Cardiac atrium fibroblast (primary cell): Measurements from ENCODE around the gene ENG. TPM values are rescaled to one million over a fixed set of nuclear protein-coding genes. Genes with fewer than 3 reads are reported as not detected.

Experiments
- total RNA-seq: library from RNA; depleted of rRNA; stranded (reverse); fragments of >200 nt; gene quantifications from 2 replicates; pipeline ENCODE4 v1.2.3, GENCODE V29; 2015

The ENG gene
- 570 and 620 TPM in 2 replicates for total RNA-seq

DNA sequence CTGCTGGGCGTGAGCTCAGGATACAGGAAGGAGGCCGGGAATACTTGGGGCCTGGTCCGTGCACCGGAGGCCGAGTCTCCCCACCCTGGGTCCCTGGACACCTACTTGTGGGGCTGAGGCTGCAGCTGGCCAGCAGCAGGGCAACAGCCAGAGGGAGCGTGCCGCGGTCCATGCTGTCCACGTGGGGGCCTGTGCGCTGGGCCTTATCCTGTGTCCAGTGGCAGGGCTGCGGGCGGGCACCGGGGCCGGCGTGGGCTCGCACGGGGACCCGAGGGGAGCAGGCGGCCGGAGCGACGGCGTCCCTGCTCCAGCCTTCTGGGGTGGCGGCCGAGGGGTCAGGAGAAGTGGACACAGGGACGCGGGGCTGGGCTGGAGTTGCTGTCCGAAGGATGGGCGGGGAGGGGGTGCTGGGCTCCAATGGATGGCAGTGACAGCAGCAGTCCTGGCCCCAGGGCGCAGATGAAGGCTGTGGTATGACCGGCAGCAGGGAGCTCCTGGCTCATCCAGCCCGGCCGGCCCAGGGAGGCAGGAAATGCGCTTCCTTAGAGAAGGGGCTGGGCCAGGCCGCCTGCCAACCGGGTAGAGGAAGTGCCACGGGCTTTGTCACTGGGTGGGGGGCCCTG is at the start of gene ENG:
ENG (minus strand) TSS at position 475 of the 623 bp plus-strand sequence; CDS start at position 172, 303 bp downstream.

DNA sequence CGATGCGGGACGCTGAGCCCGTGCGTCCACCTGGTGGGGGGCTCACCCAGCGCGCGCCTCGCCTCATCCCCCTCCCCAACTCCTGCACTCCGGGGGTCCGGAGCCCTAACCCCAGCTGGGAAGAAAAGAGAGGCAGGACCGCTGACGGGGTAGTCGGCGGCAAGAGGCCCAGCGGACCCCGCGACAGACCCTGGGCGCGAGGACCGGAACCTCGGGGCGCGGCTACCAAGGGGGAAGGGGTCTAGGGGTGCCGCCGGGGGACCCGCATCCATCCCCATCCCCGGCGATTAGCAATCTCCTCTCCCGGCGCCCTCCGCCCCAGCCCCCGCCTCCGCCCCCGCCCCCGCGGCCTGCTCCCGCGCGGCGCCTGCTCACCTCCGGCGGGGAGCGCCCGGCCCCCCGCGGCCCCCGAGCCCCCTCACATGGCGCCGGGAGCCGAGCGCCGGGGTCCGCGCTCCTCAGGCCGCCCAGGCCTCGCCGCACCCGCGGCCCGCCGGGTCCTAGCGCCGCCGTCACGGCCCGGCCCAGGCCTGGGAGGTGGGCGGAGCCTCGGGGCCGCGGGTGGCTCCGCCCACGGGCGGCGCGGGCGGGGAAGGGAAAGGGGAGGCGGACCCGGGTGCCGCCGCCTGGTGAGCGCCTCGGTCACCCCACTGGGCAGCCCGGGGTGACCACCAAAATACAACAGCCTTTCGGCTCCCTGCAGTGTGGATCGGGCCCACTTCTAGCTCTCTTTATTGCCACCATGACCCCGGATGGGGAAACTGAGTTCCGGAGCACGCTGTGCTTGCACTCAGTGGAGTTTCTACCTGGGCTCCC is 44.9 kb upstream of the ENG start, which contains the start of gene ST6GALNAC6:
ST6GALNAC6 (minus strand) TSS at position 476 of the 816 bp plus-strand sequence. CDS start 1,622 bp downstream, outside the sequence.

GRCh38 chr9:127877566-127877998 is 23.1 kb upstream of the ENG start, which contains the start of gene AK1:
Gene AK1 (minus strand): TSS chr9:127877675. CDS start chr9:127874617, 3,058 bp downstream.

GRCh38 chr9:127802576-127803443 is 51.6 kb downstream of the ENG start, which contains the start of gene FPGS:
Gene FPGS (plus strand): TSS chr9:127802882. CDS start chr9:127802925, 43 bp downstream.

DNA sequence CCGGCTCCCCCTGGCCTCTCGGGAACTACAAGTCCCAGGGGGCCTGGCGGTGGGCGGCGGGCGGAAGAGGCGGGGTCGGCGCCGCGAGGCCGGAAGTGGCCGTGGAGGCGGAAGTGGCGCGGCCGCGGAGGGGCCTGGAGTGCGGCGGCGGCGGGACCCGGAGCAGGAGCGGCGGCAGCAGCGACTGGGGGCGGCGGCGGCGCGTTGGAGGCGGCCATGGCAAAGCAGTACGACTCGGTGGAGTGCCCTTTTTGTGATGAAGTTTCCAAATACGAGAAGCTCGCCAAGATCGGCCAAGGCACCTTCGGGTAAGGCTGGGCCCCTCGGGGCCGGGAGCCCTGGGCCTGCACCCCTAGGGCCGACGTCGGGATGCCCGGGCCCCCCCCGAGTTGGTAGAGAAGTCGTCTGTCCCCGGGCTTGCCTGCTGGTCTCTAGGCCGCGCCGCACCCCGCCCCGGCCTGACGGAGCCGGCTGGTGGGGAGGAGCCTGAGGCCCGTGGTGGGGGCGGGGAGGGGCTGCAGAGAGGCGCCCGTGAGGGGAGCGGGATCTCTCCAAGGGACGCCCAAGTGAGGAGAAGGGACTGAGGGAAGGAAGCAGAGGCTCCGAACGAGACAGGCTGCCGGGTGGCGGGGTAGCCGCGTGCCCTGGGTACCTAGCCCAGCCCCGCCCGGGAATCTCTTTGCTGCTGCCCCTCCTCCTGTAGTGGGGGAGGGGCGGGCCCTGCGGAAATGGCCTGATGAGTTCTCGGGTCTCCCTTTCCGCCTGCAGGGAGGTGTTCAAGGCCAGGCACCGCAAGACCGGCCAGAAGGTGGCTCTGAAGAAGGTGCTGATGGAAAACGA is 68.3 kb downstream of the ENG start, which contains the start of gene CDK9:
CDK9 (plus strand) TSS at position 102 of the 840 bp plus-strand sequence; CDS start at position 217, 115 bp downstream.

DNA sequence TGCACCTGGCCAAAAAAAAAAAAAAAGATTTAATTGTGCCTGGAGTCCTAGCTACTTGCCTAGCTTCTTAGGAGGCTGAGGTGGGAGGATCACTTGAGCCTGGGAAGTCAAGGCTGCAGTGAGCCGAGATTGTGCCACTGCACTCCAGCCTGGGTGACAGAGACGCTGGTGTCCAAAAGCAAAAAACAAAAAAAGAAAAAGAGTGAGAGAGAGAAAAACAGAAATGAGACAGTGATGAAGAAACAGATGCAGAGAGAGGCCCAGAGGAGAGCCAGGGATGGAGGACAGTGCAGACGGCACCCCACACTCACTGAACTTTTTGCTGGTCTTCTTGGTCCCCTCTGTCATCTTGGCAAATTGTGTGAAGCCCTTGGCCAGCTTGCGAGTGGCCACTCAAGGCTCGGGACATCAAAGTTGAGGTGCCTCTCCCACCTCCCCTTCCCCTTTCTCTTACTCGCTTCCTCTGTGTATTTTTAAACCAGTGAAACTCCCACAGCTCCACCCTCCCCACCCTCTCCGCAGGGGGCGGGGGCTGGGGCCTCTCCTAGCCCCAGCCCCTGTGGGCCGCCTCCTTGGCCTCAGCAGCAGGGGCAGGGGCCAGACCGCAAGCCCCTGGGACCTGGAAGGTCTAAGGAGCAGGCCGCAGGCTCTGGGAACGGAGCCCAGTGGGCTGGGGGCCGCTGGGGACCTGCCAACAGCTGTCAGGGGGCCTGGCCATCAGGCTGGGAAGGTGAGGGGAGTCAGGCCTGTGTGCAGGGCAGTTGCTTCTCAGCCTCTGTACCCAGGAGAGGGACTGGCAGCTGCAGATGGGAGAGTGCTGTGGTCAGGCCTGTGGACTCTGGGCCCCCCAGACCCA is 76.0 kb downstream of the ENG start, which contains the start of gene SH2D3C:
SH2D3C (minus strand) TSS at position 387 of the 856 bp plus-strand sequence; CDS start at position 348, 39 bp downstream.

Other genes starting within 250 kb of the ENG start
- 28.4 and 35.6 TPM in 2 replicates for gene STXBP1, start 242.4 kb downstream of the ENG start, total RNA-seq
- gene CFAP157, start 147.7 kb downstream of the ENG start, total RNA-seq = not detected in 2 replicates
- 24.6 and 39.2 TPM in 2 replicates for gene PTRH1, start 139.0 kb downstream of the ENG start, total RNA-seq
- 0.16 TPM in 1 of 2 replicates, not detected in the other for gene TTC16, start 138.6 kb downstream of the ENG start, total RNA-seq
- gene TOR2A, start 119.4 kb downstream of the ENG start, total RNA-seq = 9.4 and 12.5 TPM in 2 replicates
- gene SH2D3C, start 76.0 kb downstream of the ENG start, total RNA-seq = 2.5 and 2.6 TPM in 2 replicates
- 41.8 and 48.0 TPM in 2 replicates for gene CDK9, start 68.6 kb downstream of the ENG start, total RNA-seq
- gene FPGS, start 51.8 kb downstream of the ENG start, total RNA-seq = 24.9 and 29.3 TPM in 2 replicates
- gene AK1, start 23.0 kb upstream of the ENG start, total RNA-seq = 91.3 and 105 TPM in 2 replicates
- 108 and 138 TPM in 2 replicates for gene ST6GALNAC6, start 44.9 kb upstream of the ENG start, total RNA-seq
- gene ST6GALNAC4, start 62.4 kb upstream of the ENG start, total RNA-seq = 66.1 and 73.9 TPM in 2 replicates
- gene PIP5KL1, start 76.1 kb upstream of the ENG start, total RNA-seq = 2.8 and 16.4 TPM in 2 replicates
- gene DPM2, start 83.2 kb upstream of the ENG start, total RNA-seq = 7.8 and 15.6 TPM in 2 replicates
- 6.1 and 6.6 TPM in 2 replicates for gene EEIG1, start 126.3 kb upstream of the ENG start, total RNA-seq
- 6.5 and 7.3 TPM in 2 replicates for gene NAIF1, start 212.7 kb upstream of the ENG start, total RNA-seq
- 16.2 and 20.4 TPM in 2 replicates for gene SLC25A25, start 213.6 kb upstream of the ENG start, total RNA-seq